ENCODE results near the gene RPTOR. TPM values are rescaled to one million over a fixed set of nuclear protein-coding genes. Genes with fewer than 3 reads are reported as not detected.
A peak's percentile ranks its signal among the peaks of the same experiment; 100 is the strongest.

The RPTOR gene
- total and polyA plus RNA-seq, 3 experiments from 2014 or later, result 7.9 to 69.4 (median 63.9) TPM

DNA sequence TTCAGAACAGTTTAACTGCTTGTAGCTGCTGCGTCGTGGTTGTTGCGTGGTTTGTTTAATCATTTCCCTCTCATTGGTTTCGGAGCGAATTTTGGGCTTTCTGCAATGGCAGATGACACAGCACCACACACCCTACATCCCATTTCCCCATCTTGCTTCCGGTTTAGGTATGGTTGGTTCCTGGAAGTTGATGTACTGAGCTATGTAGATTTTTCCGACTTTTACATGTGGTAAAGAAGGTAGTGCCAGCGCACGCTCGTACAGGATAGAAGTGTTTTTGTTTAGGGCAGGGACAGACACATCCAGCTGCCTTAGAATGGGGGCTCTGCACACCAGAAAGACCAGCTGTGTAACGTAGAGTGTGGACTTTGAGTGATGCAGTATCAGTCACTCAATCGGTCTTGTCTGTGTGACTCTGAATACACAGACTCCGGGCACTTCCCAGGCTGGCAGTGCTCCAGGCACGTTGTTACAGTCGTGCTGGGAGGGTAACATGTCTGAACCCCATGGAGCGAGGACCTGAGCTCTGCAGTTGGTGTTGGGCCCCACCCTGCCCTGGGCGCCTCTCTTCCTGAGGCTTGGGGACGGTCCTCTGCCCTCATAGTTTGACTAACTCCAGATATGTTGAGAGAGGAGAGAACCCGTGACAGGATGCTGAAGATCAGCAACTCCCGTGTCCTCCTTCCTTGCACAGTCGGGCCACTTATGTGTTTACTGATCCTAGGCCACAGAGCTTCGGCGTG is 275.0 kb downstream of the RPTOR start:
- no peaks in the 10 kb centered on the region for H3K27me3 ChIP-seq (ENCODE audit: insufficient read depth, low read length, poor library complexity, severe bottlenecking)
- DNase-seq, result no peak
- Mint-ChIP-seq H3K4me3 (no peak overlapping the region), H3K36me3 (peaks cover 0 to 42% (median 15%) of the 10 kb centered on the region in 3 donors), H3K9me3 (no peaks in the 10 kb centered on the region), H3K27ac (peak overlapping the region in 3 of 8 donors; percentile 47 to 54 (median 51)), H3K27me3 (no peaks in the 10 kb centered on the region), H3K4me1 (peaks cover 6 to 29% (median 26%) of the 10 kb centered on the region in 3 donors)
- no peaks in the 10 kb centered on the region for H3K9me3 ChIP-seq (ENCODE audit: low read length)
- H3K4me1 ChIP-seq (ENCODE audit: insufficient read depth, low read length), result peaks cover 10% of the 10 kb centered on the region
- no peak overlapping the region for H3K27ac ChIP-seq (ENCODE audit: low read depth, low read length)
- peaks cover 2% of the 10 kb centered on the region for H3K36me3 ChIP-seq (ENCODE audit: insufficient read depth, low read length)
- H3K4me3 ChIP-seq (ENCODE audit: low read length), result no peak overlapping the region
- ChIA-PET POLR2A (no interaction called here), CTCF (interaction anchor here (0.5 kb wide), 1 partner anchor 686 kb away, joined by 3 read pairs; no protein-coding TSS in a partner anchor)

DNA sequence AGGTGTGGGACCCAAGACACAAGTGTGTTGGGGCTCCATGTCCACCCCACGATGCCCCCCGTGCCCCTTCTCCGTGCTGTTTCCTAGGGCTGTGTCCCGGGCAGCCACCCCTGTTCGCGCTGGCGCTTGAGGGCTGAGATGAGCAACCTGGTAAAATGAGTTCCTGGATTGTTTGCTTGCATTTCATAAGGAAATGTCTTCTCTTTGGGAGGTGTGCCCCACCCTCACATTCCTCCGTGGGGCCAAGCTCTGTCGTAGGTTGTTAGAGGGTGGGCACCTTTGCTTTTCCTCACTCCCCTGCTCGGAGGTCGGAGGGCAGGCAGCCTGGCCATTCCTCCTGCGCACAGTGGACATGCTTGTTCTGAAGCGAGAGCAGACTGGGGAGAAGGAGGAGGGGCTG is 275.7 kb downstream of the RPTOR start:
- H3K4me1 Mint-ChIP-seq, result peaks cover 6 to 29% (median 26%) of the 10 kb centered on the region in 3 donors
- H3K9me3 ChIP-seq (ENCODE audit: low read length), result no peaks in the 10 kb centered on the region
- H3K27ac Mint-ChIP-seq, result no peak overlapping the region
- ChIA-PET POLR2A (no interaction called here), CTCF (no interaction called here)
- H3K4me3 ChIP-seq (ENCODE audit: low read length), result no peak overlapping the region
- H3K27me3 ChIP-seq (ENCODE audit: insufficient read depth, low read length, poor library complexity, severe bottlenecking), result no peaks in the 10 kb centered on the region
- peaks cover 0 to 41% (median 13%) of the 10 kb centered on the region in 3 donors for H3K36me3 Mint-ChIP-seq
- no peaks in the 10 kb centered on the region for H3K9me3 Mint-ChIP-seq
- no peak overlapping the region for H3K27ac ChIP-seq (ENCODE audit: low read depth, low read length)
- H3K4me3 Mint-ChIP-seq, result no peak overlapping the region
- H3K4me1 ChIP-seq (ENCODE audit: insufficient read depth, low read length), result peaks cover 10% of the 10 kb centered on the region
- DNase-seq, result no peak
- H3K36me3 ChIP-seq (ENCODE audit: insufficient read depth, low read length), result no peaks in the 10 kb centered on the region
- H3K27me3 Mint-ChIP-seq, result no peaks in the 10 kb centered on the region

DNA sequence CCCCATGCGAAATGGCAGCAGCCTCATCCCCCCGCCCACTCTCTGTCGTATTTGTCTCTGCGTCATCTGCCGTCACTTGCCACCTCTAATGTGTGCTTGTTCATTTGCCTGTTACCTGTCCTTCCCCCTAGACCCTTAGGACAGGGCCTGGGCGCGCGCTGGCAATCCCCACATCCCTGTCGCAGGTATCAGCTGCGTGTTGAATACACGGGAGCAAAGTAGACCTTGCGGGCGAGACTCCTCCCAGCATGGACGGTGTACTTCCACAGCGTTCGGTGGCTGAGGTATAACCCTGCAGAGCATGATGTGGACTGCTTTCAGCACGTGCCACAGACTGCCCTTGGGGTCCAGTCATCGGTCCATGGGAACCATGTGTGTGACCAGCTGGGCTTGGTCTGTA is 276.9 kb downstream of the RPTOR start:
- no peaks in the 10 kb centered on the region for H3K36me3 ChIP-seq (ENCODE audit: insufficient read depth, low read length)
- H3K9me3 Mint-ChIP-seq, result no peaks in the 10 kb centered on the region
- no peak overlapping the region for H3K27ac Mint-ChIP-seq
- DNase-seq, result no peak
- peaks cover 10% of the 10 kb centered on the region for H3K4me1 ChIP-seq (ENCODE audit: insufficient read depth, low read length)
- CTCF ChIA-PET, result no interaction called here
- no peaks in the 10 kb centered on the region for H3K27me3 Mint-ChIP-seq
- H3K27ac ChIP-seq (ENCODE audit: low read depth, low read length), result no peak overlapping the region
- H3K9me3 ChIP-seq (ENCODE audit: low read length), result no peaks in the 10 kb centered on the region
- no peak overlapping the region for H3K4me3 ChIP-seq (ENCODE audit: low read length)
- no peak overlapping the region for H3K4me3 Mint-ChIP-seq
- H3K27me3 ChIP-seq (ENCODE audit: insufficient read depth, low read length, poor library complexity, severe bottlenecking), result no peaks in the 10 kb centered on the region
- peaks cover 0 to 49% (median 13%) of the 10 kb centered on the region in 3 donors for H3K36me3 Mint-ChIP-seq
- POLR2A ChIA-PET, result no interaction called here
- peaks cover 6 to 29% (median 26%) of the 10 kb centered on the region in 3 donors for H3K4me1 Mint-ChIP-seq

DNA sequence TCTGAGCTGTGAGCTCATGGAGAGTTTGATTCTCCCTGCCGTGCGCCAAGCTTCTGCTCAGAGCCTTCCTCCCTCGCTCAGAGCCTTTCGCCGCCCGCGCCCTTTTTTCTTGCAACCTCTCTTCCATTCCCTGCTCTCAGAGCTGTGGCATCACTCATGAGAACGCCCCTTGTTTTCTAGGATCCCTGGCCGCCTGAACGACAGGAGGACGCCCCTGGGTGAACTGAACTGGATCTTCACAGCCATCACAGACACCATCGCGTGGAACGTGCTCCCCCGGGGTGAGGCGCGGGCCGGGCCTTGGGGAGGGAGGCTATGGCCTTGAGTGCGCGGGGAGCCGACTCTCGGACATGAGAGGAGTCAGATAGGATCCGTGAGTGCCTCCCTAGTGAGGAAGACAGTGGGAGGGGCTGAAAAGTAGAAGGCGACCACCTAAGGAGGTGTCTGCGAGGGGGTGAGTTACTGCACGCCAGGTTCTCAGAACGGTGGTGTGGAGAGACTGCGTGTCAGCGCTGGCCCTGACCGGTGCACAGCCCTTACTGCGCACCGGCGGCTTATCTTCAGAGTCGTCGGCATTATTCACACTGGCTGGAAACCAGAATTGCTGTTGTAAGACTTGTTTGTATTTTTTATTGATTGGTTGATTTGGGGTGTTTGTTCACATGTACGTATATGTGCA is 277.5 kb downstream of the RPTOR start:
- DNase-seq, result no peak
- Histone ChIP-seq H3K4me3 (ENCODE audit: low read length) (no peak overlapping the region), H3K36me3 (ENCODE audit: insufficient read depth, low read length) (no peaks in the 10 kb centered on the region), H3K27ac (ENCODE audit: low read depth, low read length) (no peak overlapping the region), H3K27me3 (ENCODE audit: insufficient read depth, low read length, poor library complexity, severe bottlenecking) (no peaks in the 10 kb centered on the region), H3K4me1 (ENCODE audit: insufficient read depth, low read length) (peaks cover 10% of the 10 kb centered on the region), H3K9me3 (ENCODE audit: low read length) (no peaks in the 10 kb centered on the region)
- peaks cover 0 to 55% (median 13%) of the 10 kb centered on the region in 3 donors for H3K36me3 Mint-ChIP-seq
- H3K9me3 Mint-ChIP-seq, result no peaks in the 10 kb centered on the region
- no peaks in the 10 kb centered on the region for H3K27me3 Mint-ChIP-seq
- peak overlapping the region in 1 of 8 donors; percentile 10 for H3K27ac Mint-ChIP-seq
- ChIA-PET POLR2A (no interaction called here), CTCF (no interaction called here)
- peaks cover 6 to 29% (median 26%) of the 10 kb centered on the region in 3 donors for H3K4me1 Mint-ChIP-seq
- H3K4me3 Mint-ChIP-seq, result no peak overlapping the region

DNA sequence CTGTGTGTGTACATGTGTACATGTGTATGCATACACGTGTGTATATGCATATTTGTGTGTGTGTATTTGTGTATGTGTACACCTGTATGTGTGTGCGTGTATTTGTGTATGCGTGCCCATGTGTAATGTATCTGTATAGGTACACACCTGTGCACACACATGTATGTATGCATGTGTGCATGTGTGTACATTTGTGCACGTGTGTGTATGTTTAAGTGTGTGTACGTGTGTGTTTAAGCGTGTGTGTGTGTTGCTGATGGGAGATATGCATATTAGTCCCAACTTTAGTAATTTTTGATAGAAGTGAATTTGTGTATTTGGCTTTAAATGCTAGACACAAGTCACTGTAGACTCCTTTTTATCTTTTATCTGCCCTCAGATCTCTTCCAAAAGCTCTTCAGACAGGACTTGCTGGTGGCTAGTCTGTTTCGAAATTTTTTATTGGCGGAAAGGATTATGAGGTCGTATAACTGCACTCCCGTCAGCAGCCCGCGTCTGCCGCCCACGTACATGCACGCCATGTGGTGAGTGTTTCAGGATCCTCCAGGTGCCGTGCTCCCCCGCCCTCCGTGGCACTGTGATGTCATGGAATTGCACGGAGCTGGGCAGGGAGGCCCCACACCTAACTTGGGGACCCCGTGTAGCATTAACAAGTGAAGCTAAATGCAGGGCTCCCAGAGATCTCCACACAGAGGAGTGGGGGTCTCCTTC is 278.2 kb downstream of the RPTOR start:
- no peak for DNase-seq
- POLR2A ChIA-PET, result no interaction called here
- no peaks in the 10 kb centered on the region for H3K9me3 Mint-ChIP-seq

DNA sequence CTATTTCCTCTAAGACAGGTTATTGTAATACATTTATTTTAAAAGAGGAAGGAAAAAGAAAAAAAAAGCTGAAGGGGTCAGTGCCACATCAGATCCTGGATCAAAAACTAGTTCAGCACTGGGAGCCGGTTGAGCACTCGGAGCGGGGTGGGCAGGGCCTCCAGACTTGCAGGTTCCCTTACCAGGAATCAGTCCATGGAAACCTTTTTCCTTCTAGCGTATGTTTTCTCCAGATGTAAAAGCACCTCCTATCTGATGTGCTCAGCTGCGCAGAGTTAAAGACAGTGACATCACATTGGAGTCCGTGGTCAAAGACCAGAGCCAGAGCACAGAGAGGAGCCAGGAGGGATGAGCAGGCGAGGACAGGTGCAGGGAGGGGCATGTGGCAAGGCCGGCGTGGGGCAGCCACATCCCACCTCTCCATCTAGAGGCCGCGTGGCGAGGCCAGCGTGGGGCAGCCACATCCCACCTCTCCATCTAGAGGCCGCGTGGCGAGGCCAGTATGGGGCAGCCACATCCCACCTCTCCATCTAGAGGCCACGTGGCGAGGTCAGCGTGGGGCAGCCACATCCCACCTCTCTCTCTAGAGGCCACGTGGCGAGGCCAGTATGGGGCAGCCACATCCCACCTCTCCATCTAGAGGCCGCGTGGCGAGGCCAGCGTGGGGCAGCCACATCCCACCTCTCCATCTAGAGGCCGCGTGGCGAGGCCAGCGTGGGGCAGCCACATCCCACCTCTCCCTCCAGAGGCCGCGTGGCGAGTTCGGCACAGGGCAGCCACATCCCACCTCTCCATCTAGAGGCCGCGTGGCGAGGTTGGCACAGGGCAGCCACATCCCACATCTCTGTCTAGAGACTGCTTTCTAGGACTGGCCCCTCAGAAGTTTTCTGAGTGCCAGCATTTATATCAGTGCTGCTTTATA is 280.2 kb downstream of the RPTOR start:
- Histone ChIP-seq H3K9me3 (ENCODE audit: low read length) (no peaks in the 10 kb centered on the region), H3K27ac (ENCODE audit: low read depth, low read length) (no peak overlapping the region), H3K4me3 (ENCODE audit: low read length) (no peak overlapping the region), H3K36me3 (ENCODE audit: insufficient read depth, low read length) (no peaks in the 10 kb centered on the region), H3K4me1 (ENCODE audit: insufficient read depth, low read length) (no peaks in the 10 kb centered on the region), H3K27me3 (ENCODE audit: insufficient read depth, low read length, poor library complexity, severe bottlenecking) (no peaks in the 10 kb centered on the region)
- POLR2A ChIA-PET, result no interaction called here
- peaks cover 0 to 63% (median 13%) of the 10 kb centered on the region in 3 donors for H3K36me3 Mint-ChIP-seq
- H3K4me3 Mint-ChIP-seq, result no peak overlapping the region
- H3K27me3 Mint-ChIP-seq, result no peaks in the 10 kb centered on the region
- H3K27ac Mint-ChIP-seq, result peak overlapping the region in 1 of 8 donors; percentile 58
- CTCF ChIA-PET, result no interaction called here
- H3K9me3 Mint-ChIP-seq, result no peaks in the 10 kb centered on the region
- DNase-seq, result no peak
- peaks cover 2 to 14% (median 7%) of the 10 kb centered on the region in 3 donors for H3K4me1 Mint-ChIP-seq

More for the DNA sequence above, 278.2 kb downstream of the RPTOR start:
- H3K4me1 ChIP-seq (ENCODE audit: insufficient read depth, low read length), result peaks cover 10% of the 10 kb centered on the region
- Mint-ChIP-seq H3K4me3 (no peak overlapping the region), H3K27ac (no peak overlapping the region), H3K27me3 (no peaks in the 10 kb centered on the region), H3K36me3 (peaks cover 0 to 58% (median 13%) of the 10 kb centered on the region in 3 donors), H3K4me1 (peaks cover 6 to 29% (median 23%) of the 10 kb centered on the region in 3 donors)
- H3K27me3 ChIP-seq (ENCODE audit: insufficient read depth, low read length, poor library complexity, severe bottlenecking), result no peaks in the 10 kb centered on the region
- CTCF ChIA-PET, result no interaction called here
- no peak overlapping the region for H3K27ac ChIP-seq (ENCODE audit: low read depth, low read length)
- H3K9me3 ChIP-seq (ENCODE audit: low read length), result no peaks in the 10 kb centered on the region
- H3K36me3 ChIP-seq (ENCODE audit: insufficient read depth, low read length), result no peaks in the 10 kb centered on the region
- H3K4me3 ChIP-seq (ENCODE audit: low read length), result no peak overlapping the region

DNA sequence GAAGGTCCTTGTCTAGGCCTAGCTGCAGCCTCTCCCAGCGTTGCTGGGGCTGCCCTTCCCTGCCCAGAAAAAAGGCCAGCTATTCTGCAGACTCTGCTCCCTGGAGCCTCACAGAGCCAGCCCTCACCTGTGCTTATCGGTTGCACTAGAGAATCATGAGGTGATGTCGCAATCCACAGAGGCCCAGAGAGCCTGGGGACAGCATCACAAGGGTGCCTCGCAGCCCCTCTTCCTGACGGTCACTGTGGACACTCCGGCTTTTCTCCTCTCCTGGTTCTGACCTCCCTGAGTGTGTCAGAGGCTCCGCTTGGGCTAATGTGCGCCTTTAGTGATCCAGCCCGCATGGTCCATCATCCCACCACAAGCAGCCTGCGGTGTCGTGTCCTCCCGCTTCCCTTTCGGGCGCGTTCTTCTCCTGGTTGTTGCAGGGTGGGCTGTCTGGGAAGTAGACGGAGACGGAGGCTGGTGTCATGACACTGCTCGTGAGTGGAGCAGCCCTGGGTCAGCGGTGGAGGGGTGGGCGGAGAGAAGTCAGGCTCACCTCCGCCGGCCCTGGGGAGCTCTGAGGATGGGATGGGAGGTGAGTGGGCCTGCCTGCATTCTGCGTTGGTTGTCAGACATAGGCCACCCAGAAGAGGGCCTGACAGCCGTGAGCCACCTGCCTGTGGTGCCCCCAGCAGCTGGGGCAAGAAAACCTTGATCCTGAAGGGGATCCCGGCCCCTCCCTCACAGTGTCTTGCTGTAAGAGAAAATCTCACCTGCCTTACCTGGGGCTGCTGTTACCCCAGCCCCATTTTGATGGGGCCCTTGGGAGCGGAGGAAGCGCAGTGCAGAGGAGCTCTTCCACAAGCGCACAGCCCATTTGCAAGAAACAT is 281.1 kb downstream of the RPTOR start:
- H3K4me3 ChIP-seq (ENCODE audit: low read length), result no peak overlapping the region
- H3K27me3 ChIP-seq (ENCODE audit: insufficient read depth, low read length, poor library complexity, severe bottlenecking), result no peaks in the 10 kb centered on the region
- POLR2A ChIA-PET, result no interaction called here
- H3K4me3 Mint-ChIP-seq, result no peak overlapping the region
- H3K27me3 Mint-ChIP-seq, result no peaks in the 10 kb centered on the region
- no peak for DNase-seq
- no peaks in the 10 kb centered on the region for H3K9me3 ChIP-seq (ENCODE audit: low read length)
- H3K4me1 ChIP-seq (ENCODE audit: insufficient read depth, low read length), result no peaks in the 10 kb centered on the region
- H3K4me1 Mint-ChIP-seq, result peaks cover 0 to 10% (median 2%) of the 10 kb centered on the region in 3 donors
- peaks cover 0 to 63% (median 13%) of the 10 kb centered on the region in 3 donors for H3K36me3 Mint-ChIP-seq
- H3K9me3 Mint-ChIP-seq, result no peaks in the 10 kb centered on the region
- peak overlapping the region in 1 of 8 donors; percentile 29 for H3K27ac Mint-ChIP-seq
- no peaks in the 10 kb centered on the region for H3K36me3 ChIP-seq (ENCODE audit: insufficient read depth, low read length)
- H3K27ac ChIP-seq (ENCODE audit: low read depth, low read length), result no peak overlapping the region
- CTCF ChIA-PET, result no interaction called here

All from CD8-positive, alpha-beta memory T cell (primary cell).